SK-N-SH treated with all-trans-retinoic acid at 6 μM for 48 hours (cell line): ENCODE data around the gene SCNN1B.

Experiments used
- ZFP30 ChIP-seq: fragments of 450-650 bp; formaldehyde crosslinking; IDR thresholded peaks from 2 replicates; pipeline ENCODE4 v1.5.0; 2022; ENCODE audit warnings: mild to moderate bottlenecking, moderate library complexity
- ZNF565 ChIP-seq: fragments of 450-650 bp; formaldehyde crosslinking; conservative IDR thresholded peaks from 2 replicates; pipeline ENCODE4 v1.5.0; 2020; ENCODE audit warnings: low read depth, mild to moderate bottlenecking, moderate library complexity
- TF ChIP-seq, protein P1 (sequence below): fragments of 250-450 bp; sonication (Bioruptor Pico); IDR thresholded peaks from 2 replicates; pipeline ENCODE4 v1.8.0; 2020; ENCODE audit warnings: mild to moderate bottlenecking, moderate library complexity, borderline replicate concordance

DNA sequence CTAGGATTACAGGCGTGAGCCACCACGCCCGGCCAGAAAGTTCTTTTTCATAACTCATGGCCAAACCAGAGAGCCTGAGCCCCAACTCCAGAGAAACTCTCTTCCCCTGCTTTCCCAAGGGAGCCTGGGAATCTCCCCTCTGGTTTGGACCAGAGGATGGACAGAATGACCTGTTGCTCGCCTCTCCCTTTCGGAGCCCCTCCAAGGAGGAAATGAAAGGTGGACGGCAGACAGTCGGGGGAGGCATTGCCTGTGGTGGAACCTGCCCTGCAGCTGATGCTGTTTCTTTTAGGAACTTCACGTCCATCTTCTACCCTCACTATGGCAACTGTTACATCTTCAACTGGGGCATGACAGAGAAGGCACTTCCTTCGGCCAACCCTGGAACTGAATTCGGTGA is 65.5 kb downstream of the SCNN1B start:
- TF ChIP-seq ZFP30 (CRISPR knock-in tag) (no peak), ZNF565 (CRISPR knock-in tag) (no peak)
- TF ChIP-seq, protein P1, sequence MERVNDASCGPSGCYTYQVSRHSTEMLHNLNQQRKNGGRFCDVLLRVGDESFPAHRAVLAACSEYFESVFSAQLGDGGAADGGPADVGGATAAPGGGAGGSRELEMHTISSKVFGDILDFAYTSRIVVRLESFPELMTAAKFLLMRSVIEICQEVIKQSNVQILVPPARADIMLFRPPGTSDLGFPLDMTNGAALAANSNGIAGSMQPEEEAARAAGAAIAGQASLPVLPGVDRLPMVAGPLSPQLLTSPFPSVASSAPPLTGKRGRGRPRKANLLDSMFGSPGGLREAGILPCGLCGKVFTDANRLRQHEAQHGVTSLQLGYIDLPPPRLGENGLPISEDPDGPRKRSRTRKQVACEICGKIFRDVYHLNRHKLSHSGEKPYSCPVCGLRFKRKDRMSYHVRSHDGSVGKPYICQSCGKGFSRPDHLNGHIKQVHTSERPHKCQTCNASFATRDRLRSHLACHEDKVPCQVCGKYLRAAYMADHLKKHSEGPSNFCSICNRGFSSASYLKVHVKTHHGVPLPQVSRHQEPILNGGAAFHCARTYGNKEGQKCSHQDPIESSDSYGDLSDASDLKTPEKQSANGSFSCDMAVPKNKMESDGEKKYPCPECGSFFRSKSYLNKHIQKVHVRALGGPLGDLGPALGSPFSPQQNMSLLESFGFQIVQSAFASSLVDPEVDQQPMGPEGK: no peak
